PFSK-1 (cell line): Measurements from ENCODE around the gene SCMH1.

Experiments used
- FOXP2 ChIP-seq: optimal IDR thresholded peaks from 2 replicates; pipeline ENCODE3; 2011; ENCODE audit warnings: borderline replicate concordance, control low read depth, inconsistent platforms; ENCODE audit not compliant: insufficient read depth; ENCODE audit errors: extremely low read length, extremely low read depth
- POLR2AphosphoS5 ChIP-seq: IDR thresholded peaks from 2 replicates; pipeline ENCODE4 v1.6.1; 2012; ENCODE audit warnings: low read depth, mild to moderate bottlenecking, control low read depth, low read length, moderate library complexity
- REST ChIP-seq, 2 experiments: IDR thresholded peaks; 2 replicates each; pipeline versions ENCODE4 v1.6.1 to v1.8.0; 2011 to 2012; ENCODE audit warnings: low read depth in 2 of 2, low read length in 2 of 2, control low read depth in 1 of 2, inconsistent platforms in 1 of 2, mild to moderate bottlenecking in 1 of 2, moderate library complexity in 1 of 2; ENCODE audit not compliant: insufficient read depth in 1 of 2
- SIN3A ChIP-seq: IDR thresholded peaks from 2 replicates; pipeline ENCODE4 v1.6.1; 2012; ENCODE audit warnings: mild to moderate bottlenecking, low read length, moderate library complexity, borderline replicate concordance; ENCODE audit not compliant: insufficient read depth
- TAF1 ChIP-seq: IDR thresholded peaks from 2 replicates; pipeline ENCODE4 v1.6.1; 2012; ENCODE audit warnings: low read length, control low read depth, borderline replicate concordance; ENCODE audit not compliant: insufficient read depth

SCMH1 gene

GRCh38 chr1:41160498-41161110 lies 81.5 kb downstream of the SCMH1 start:
- TF ChIP-seq FOXP2 (no peak), TAF1 (no peak), REST (IDR thresholded peaks at IDR 0.05; ENCODE audit: insufficient read depth in 1 of 2, low read depth in 2 of 2, low read length in 2 of 2) (no peak), SIN3A (no peak), POLR2AphosphoS5 (no peak)

- TF ChIP-seq FOXP2, result no peak
- TF ChIP-seq REST (IDR thresholded peaks at IDR 0.05; ENCODE audit: insufficient read depth in 1 of 2, low read depth in 2 of 2, low read length in 2 of 2), result no peak
- no peak for TF ChIP-seq POLR2AphosphoS5
Observed at GRCh38 chr1:41158966-41159365, 83.1 kb downstream of the SCMH1 start.

- no peak for TF ChIP-seq SIN3A
- no peak for TF ChIP-seq TAF1
- no peak for TF ChIP-seq REST (IDR thresholded peaks at IDR 0.05; ENCODE audit: insufficient read depth in 1 of 2, low read depth in 2 of 2, low read length in 2 of 2)
- no peak for TF ChIP-seq FOXP2
- no peak for TF ChIP-seq POLR2AphosphoS5
Observed at GRCh38 chr1:41158147-41158875, 83.8 kb downstream of the SCMH1 start.

GRCh38 chr1:41155105-41155504 lies 87.0 kb downstream of the SCMH1 start:
- TF ChIP-seq FOXP2, result no peak
- TF ChIP-seq POLR2AphosphoS5, result no peak
- no peak for TF ChIP-seq REST (IDR thresholded peaks at IDR 0.05; ENCODE audit: insufficient read depth in 1 of 2, low read depth in 2 of 2, low read length in 2 of 2)
